SHP77 (cell line): Measurements from ENCODE around the gene PECR.
"Not testable (repeated sequence)": the region's sequence is repeated elsewhere in the genome, so short reads cannot be mapped to it uniquely, and the experiment has no call there.

Experiments
- DNase-seq, 2 experiments: peaks; one replicate each; lab custom pipeline; 2025; lab: John Stamatoyannopoulos, UW

PECR gene

GRCh38 chr2:216002101-216002678 is 79.4 kb downstream of the PECR start:
- DNase-seq, result no peak

GRCh38 chr2:216001216-216002100 is 80.2 kb downstream of the PECR start:
- DNase-seq, result no peak

GRCh38 chr2:215998636-215999035 is 83.0 kb downstream of the PECR start:
- no peak for DNase-seq

GRCh38 chr2:215997219-215997618 is 84.4 kb downstream of the PECR start:
- DNase-seq, result no peak

GRCh38 chr2:215994911-215995310 is 86.7 kb downstream of the PECR start:
- DNase-seq, result no peak

- not testable (repeated sequence) for DNase-seq
Measured at GRCh38 chr2:215988556-215989207, 92.9 kb downstream of the PECR start.
